HCT116 (cell line): ENCODE results near the gene TAF8. TPM values are rescaled to one million over a fixed set of nuclear protein-coding genes. Genes with fewer than 3 reads are reported as not detected.

ENCODE experiments used
- ATAC-seq: fragments of 200-7000 bp; cut with Tn5 transposase; 2 replicates; pipeline ENCODE4 v1.9.1; 2020; ENCODE audit warnings: mild to moderate bottlenecking, moderate library complexity
- BruUV-seq: library from RNA; stranded (reverse); fragments of 400-500 nt; replicated peaks from 2 replicates; lab custom pipeline; 2021; lab: Mats Ljungman, UMichigan
- CTCF ChIA-PET: fragments of 300-600 bp; sonication (Branson Sonifier 250); formaldehyde crosslinking; loops from one replicate; lab custom pipeline; 2021; ENCODE audit warnings: antibody characterized with exemption; lab: Charles Lee
- POLR2A ChIA-PET: fragments of 300-600, 350-600 bp; sonication (Branson Sonifier 250); formaldehyde crosslinking; loops from one replicate; lab custom pipeline; 2021; ENCODE audit warnings: antibody characterized with exemption; lab: Charles Lee
- RAD21 ChIA-PET, 2 experiments: fragments of 300-600 bp; sonication (Branson Sonifier 250); formaldehyde crosslinking; loops; one replicate each; lab custom pipeline; 2023; ENCODE audit warnings: low total read pairs in 2 of 2; ENCODE audit not compliant: uncharacterized antibody in 2 of 2, unreplicated experiment in 2 of 2, low non-redundant PET in 1 of 2; lab: Charles Lee
- DNase-seq: peaks from one replicate; pipeline ENCODE4 v3.0.0-alpha.2; 2010; ENCODE audit warnings: low read depth, low spot score
- H2AFZ ChIP-seq: fragments of 200-600 bp; shearing (Covaris generic), sonication (generic); 2 replicates; pipeline ENCODE4 v1.6.1; 2017; ENCODE audit warnings: low read depth, mixed run types, mixed read lengths, antibody characterized with exemption, low read length; ENCODE audit not compliant: poor library complexity, severe bottlenecking
- H3K27ac ChIP-seq: 2 replicates; pipeline ENCODE4 v1.5.1; 2012; ENCODE audit warnings: low read depth, low read length
- H3K27me3 ChIP-seq: fragments of 200-600 bp; sonication (generic); 2 replicates; pipeline ENCODE4 v1.6.1; 2016; ENCODE audit warnings: mixed run types, low read length, mixed read lengths; ENCODE audit not compliant: insufficient read depth
- H3K36me3 ChIP-seq, 2 experiments: fragments of 200-500 bp in 1 of 2; fragments of 200-600 bp in 1 of 2; sonication (Bioruptor generic) in 1 of 2; sonication (generic) in 1 of 2; 2 replicates each; pipeline versions ENCODE4 v1.5.1 to v1.6.1; 2014 to 2016; ENCODE audit warnings: low read length in 2 of 2, inconsistent platforms in 1 of 2, mixed read lengths in 1 of 2, mixed run types in 1 of 2; ENCODE audit not compliant: insufficient read depth in 2 of 2, control insufficient read depth in 1 of 2
- H3K4me1 ChIP-seq, 2 experiments: fragments of 200-600 bp in 1 of 2; sonication (generic) in 1 of 2; 2 replicates each; pipeline versions ENCODE4 v1.5.1 to v1.6.1; 2012 to 2017; ENCODE audit warnings: low read length in 2 of 2, inconsistent platforms in 1 of 2, mild to moderate bottlenecking in 1 of 2, mixed read lengths in 1 of 2, mixed run types in 1 of 2, moderate library complexity in 1 of 2; ENCODE audit not compliant: insufficient read depth in 2 of 2, control insufficient read depth in 1 of 2
- H3K4me2 ChIP-seq: fragments of 200-600 bp; sonication (generic); 2 replicates; pipeline ENCODE4 v1.6.1; 2017; ENCODE audit warnings: mixed run types, low read length, mixed read lengths
- H3K4me3 ChIP-seq, 2 experiments: fragments of 200-600 bp in 1 of 2; sonication (generic) in 1 of 2; replicated peaks in 1 of 2; 2 replicates each; pipeline ENCODE4 v1.5.1; 2011 to 2016; ENCODE audit warnings: low read length in 2 of 2, control low read depth in 1 of 2, low read depth in 1 of 2, mild to moderate bottlenecking in 1 of 2, mixed read lengths in 1 of 2, mixed run types in 1 of 2
- H3K79me2 ChIP-seq: fragments of 200-600 bp; sonication (generic); 2 replicates; pipeline ENCODE4 v1.6.1; 2017; ENCODE audit warnings: mild to moderate bottlenecking, mixed run types, low read length, moderate library complexity, mixed read lengths; ENCODE audit not compliant: insufficient read depth
- H3K9ac ChIP-seq: fragments of 200-600 bp; sonication (generic); 2 replicates; pipeline ENCODE4 v1.6.1; 2016; ENCODE audit warnings: low read length, mixed read lengths
- H3K9me2 ChIP-seq: fragments of 200-600 bp; sonication (generic), shearing (Covaris generic); 2 replicates; pipeline ENCODE4 v1.6.1; 2017; ENCODE audit warnings: mixed run types, mild to moderate bottlenecking, moderate library complexity; ENCODE audit not compliant: insufficient read depth
- H3K9me3 ChIP-seq, 2 experiments: fragments of 200-500 bp in 1 of 2; fragments of 200-600 bp in 1 of 2; sonication (Bioruptor generic) in 1 of 2; sonication (generic) in 1 of 2; 2 replicates each; pipeline ENCODE4 v1.6.1; 2014 to 2017; ENCODE audit warnings: low read length in 2 of 2, mixed read lengths in 2 of 2, inconsistent platforms in 1 of 2, low read depth in 1 of 2, mild to moderate bottlenecking in 1 of 2, mixed run types in 1 of 2, moderate library complexity in 1 of 2; ENCODE audit not compliant: control insufficient read depth in 1 of 2, insufficient read depth in 1 of 2
- H4K20me1 ChIP-seq: fragments of 200-600 bp; sonication (generic), shearing (Covaris generic); 2 replicates; pipeline ENCODE4 v1.6.1; 2017; ENCODE audit warnings: mixed run types, mild to moderate bottlenecking, moderate library complexity; ENCODE audit not compliant: insufficient read depth
- TCF7L2 ChIP-seq: IDR thresholded peaks from 2 replicates; pipeline ENCODE4 v1.7.0; 2011; ENCODE audit warnings: borderline replicate concordance, inconsistent platforms; ENCODE audit not compliant: insufficient read depth, insufficient read length; ENCODE audit errors: extremely low read depth
- intact Hi-C: fragments of 100-400 bp; cut with micrococcal nuclease; formaldehyde crosslinking; loops from 2 replicates; pipeline ENCODE4 v1.10.0; 2022
- total RNA-seq: library from RNA; stranded (reverse); gene quantifications from one replicate; pipeline ENCODE4 v1.2.1, GENCODE V29; 2021; ENCODE audit not compliant: unreplicated experiment
- TF ChIP-seq, protein P1 (sequence below), 3 experiments: fragments of 200-600 bp in 1 of 3; sonication (generic) in 1 of 3; IDR thresholded peaks in 2 of 3; conservative IDR thresholded peaks in 1 of 3; 2 replicates each; pipeline ENCODE4 v1.5.1; 2012 to 2017; ENCODE audit warnings: low read depth in 2 of 3, low read length in 2 of 3, antibody characterized with exemption in 1 of 3, borderline replicate concordance in 1 of 3, control low read depth in 1 of 3, mild to moderate bottlenecking in 1 of 3, mixed read lengths in 1 of 3, mixed run types in 1 of 3, moderate library complexity in 1 of 3; ENCODE audit not compliant: insufficient read depth in 1 of 3

The TAF8 gene
- total RNA-seq, 1 experiment from 2014 or later: 29.5 TPM

DNA sequence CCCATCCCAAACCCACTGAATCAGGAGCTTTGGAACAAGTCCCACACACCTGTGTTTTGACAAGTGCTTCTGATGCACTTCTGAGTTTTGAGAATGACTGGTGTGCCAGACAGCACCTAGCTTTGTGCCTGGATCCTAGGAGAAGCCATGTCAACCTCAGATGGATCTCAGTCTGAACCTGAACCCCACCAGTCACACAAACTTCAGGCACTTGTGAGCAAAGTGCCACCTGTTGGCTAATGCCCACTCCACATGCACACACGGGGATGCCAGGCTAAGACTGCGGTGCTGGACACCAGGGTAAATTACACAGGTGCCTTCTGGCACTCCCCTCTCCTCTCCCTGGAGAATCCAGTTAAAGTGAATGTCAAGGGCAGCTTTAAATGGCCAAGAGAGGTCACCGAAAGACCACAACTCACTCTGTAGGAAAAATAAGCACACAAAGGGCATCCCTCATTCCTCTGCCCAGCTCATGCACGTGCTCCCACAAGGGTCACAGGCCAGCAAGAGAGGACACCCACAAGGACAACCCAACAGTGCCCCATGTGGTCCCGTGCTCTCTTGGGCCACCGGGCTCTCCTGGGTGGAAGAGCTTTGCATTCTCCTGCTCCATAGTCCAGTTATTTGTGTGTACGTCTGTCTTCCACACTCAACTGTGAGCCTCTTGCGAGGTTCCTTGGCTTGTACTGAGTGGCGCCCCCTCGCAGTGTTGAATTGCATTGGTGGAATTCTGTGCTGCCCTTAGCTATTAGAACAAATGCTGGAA is 45.6 kb downstream of the TAF8 start:
- no peak overlapping the region for H3K27ac ChIP-seq
- peaks cover 38 to 62% of the 10 kb centered on the region in 2 experiments for H3K4me1 ChIP-seq
- no peaks in the 10 kb centered on the region for H4K20me1 ChIP-seq
- H2AFZ ChIP-seq: no peak overlapping the region
- H3K9me2 ChIP-seq: no peaks in the 10 kb centered on the region
- ChIA-PET POLR2A (interaction anchor here (1.2 kb wide), 1 partner anchor 9 kb away, joined by 3 read pairs; no protein-coding TSS in a partner anchor), CTCF (interaction anchor here (0.7 to 1.7 kb wide), 4 partner anchors 8 to 134 kb away, joined by 3 to 6 read pairs (median 3); no protein-coding TSS in a partner anchor), RAD21 (interaction anchor here in 1 of 2 experiments (0.5 to 0.9 kb wide), 2 partner anchors 119 to 212 kb away, joined by 4 read pairs; no protein-coding TSS in a partner anchor)
- no peak for ATAC-seq
- no peaks in the 10 kb centered on the region for H3K36me3 ChIP-seq
- no peak for DNase-seq
- BruUV-seq: no TSS peak
- H3K79me2 ChIP-seq: no peaks in the 10 kb centered on the region
- intact Hi-C loops: no loop called here
- no peak overlapping the region for H3K4me2 ChIP-seq
- H3K27me3 ChIP-seq: no peaks in the 10 kb centered on the region
- no peak for TF ChIP-seq TCF7L2
- TF ChIP-seq, protein P1, sequence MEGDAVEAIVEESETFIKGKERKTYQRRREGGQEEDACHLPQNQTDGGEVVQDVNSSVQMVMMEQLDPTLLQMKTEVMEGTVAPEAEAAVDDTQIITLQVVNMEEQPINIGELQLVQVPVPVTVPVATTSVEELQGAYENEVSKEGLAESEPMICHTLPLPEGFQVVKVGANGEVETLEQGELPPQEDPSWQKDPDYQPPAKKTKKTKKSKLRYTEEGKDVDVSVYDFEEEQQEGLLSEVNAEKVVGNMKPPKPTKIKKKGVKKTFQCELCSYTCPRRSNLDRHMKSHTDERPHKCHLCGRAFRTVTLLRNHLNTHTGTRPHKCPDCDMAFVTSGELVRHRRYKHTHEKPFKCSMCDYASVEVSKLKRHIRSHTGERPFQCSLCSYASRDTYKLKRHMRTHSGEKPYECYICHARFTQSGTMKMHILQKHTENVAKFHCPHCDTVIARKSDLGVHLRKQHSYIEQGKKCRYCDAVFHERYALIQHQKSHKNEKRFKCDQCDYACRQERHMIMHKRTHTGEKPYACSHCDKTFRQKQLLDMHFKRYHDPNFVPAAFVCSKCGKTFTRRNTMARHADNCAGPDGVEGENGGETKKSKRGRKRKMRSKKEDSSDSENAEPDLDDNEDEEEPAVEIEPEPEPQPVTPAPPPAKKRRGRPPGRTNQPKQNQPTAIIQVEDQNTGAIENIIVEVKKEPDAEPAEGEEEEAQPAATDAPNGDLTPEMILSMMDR (IDR thresholded peaks at IDR 0.05 in 2 of 3, conservative IDR thresholded peaks at IDR 0.05 in 1 of 3; ENCODE audit: borderline replicate concordance in 1 of 3, insufficient read depth in 1 of 3, low read depth in 2 of 3, low read length in 2 of 3): peak in 2 of 3 experiments; percentile 26 to 38; a peak in 2 of 6 replicates
- TF ChIP-seq, all 23 proteins: peak for 1
- no peaks in the 10 kb centered on the region for H3K9me3 ChIP-seq
- H3K4me3 ChIP-seq: no peak overlapping the region
- no peak overlapping the region for H3K9ac ChIP-seq
